HG03108 (cell line): ENCODE measurements around the gene UPK2.

Source experiments
- ATAC-seq: cut with Tn5 transposase; IDR thresholded peaks from one replicate; pipeline ENCODE4 v1.9.1; 2021; ENCODE audit warnings: moderate library complexity; ENCODE audit not compliant: unreplicated experiment

UPK2 gene

GRCh38 chr11:118956094-118956846 is at the start of gene UPK2:
Gene UPK2, plus strand, starts transcription at chr11:118956298. Its CDS starts 53 bp downstream, at chr11:118956351.
- ATAC-seq, result peak; percentile 72

DNA sequence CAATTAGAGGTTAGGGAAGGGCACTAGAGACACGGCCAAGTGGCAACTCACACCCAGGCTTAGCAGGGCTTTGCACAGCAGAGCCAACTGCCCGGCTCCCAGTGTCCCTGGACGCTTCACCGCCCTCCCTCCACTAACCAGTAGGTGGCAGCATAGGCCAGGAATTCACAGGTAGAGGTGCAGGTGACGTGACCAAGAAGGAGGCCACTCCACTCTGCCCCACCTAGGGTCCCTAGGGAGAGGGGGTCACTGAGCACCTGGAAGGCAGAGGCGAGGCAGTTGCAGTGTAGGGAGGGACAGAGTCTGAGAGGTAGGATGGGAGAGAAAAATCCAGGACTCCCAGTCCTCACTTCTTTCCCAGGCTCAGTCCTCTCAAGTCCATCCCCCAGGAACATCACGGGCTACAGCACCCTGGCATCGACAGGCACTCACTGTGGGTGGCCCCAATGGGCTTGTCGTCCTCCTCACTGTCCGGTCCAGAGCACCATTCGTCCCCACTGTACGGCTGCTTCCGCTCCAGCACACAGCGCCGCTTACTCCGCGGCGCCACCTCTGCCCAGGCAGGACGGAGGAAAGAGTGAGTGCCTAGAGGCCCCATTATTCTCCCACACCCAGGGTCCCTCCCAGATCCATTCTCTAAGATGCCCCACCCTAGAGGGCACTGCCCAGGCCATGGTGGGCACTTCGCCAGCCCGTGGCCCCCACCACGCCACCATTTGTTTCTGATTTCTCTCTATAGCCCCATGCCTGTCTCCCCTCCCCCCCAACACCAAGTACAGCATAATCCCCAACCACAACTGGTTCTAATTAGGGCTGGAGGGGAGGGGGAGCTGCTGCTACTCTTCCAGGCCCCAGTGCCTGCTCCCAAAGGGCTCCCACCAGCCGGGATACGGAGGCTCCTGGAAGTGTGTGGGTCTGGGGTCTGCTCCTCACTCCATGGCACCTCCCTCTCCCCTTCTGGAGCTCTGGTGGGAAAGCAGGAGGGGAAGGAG is 48.8 kb upstream of the UPK2 start:
- peak; percentile 61 for ATAC-seq

GRCh38 chr11:118908264-118908663 is 47.8 kb upstream of the UPK2 start:
- ATAC-seq, result no peak

DNA sequence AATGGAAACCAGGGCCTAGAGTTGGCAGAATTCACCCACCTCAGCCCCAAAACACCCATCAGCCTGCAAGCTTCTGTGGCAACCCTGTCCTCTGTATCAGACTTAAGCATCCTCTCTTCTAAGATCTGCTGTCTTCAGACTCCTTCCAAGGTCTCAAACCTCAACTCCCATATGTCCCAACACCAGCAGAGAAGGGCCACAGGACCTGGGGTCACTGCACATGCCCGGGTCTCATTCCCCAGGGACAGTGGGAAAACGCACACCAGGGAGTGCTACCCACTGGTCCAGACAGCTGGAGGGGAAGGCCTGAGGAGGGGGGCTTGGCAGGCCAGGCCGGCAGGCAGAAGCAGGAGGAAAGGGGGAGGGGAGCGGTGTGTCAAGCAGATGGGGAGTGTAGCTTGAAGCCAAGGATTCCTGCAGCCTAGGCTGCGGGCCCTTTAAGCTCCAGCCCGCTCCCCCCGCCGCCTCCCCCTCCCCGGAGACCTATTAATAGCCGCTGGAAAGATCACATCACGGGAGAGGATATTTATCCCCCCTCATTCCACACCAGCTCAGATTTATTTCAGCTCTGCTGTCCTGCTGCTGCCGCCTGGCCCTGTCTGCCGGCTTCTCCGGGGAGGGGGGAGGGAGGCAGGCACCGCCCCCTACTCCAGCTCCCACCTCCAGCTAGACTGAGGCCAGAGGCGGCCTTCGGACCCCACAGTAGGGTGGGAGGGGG is 47.0 kb upstream of the UPK2 start:
- ATAC-seq, result no peak

GRCh38 chr11:118909619-118910308 is 46.3 kb upstream of the UPK2 start:
- no peak for ATAC-seq

GRCh38 chr11:118910309-118911112 is 45.6 kb upstream of the UPK2 start:
- ATAC-seq, result no peak

GRCh38 chr11:118911113-118911879 is 44.8 kb upstream of the UPK2 start:
- no peak for ATAC-seq

GRCh38 chr11:118911880-118912741 is 44.0 kb upstream of the UPK2 start:
- no peak for ATAC-seq

DNA sequence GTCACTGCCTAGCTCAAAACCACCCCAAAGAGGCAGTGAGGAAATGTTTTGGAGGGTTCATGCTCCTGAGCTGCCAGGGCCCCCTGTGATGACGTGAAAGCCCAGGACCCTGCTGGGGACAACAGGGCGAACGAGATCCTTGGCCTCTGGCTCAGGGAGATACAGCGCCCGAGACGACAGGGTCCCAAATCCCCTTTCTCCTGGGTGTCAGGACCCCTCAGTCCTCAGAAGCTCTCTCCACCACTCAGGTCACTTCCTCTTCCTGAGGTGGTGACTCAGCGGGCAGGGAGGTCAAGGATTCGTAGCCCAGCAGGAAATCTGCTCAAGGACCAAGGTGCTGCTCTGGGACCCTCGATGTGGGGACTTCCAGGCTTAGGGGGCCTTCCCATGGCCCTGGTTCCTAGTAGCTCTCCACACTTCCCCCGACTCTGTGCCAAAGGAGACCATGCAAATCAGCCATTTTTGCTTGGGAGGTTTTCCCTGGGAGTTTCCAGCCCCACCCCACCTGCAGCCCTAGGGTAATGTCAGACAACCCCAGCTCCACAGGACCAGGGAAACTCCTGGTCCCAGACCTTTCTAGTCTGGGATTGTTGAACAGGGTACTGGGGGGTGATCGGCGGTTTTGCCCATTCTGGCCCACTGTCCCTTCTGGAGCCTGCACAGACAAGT is 43.2 kb upstream of the UPK2 start:
- ATAC-seq, result no peak

DNA sequence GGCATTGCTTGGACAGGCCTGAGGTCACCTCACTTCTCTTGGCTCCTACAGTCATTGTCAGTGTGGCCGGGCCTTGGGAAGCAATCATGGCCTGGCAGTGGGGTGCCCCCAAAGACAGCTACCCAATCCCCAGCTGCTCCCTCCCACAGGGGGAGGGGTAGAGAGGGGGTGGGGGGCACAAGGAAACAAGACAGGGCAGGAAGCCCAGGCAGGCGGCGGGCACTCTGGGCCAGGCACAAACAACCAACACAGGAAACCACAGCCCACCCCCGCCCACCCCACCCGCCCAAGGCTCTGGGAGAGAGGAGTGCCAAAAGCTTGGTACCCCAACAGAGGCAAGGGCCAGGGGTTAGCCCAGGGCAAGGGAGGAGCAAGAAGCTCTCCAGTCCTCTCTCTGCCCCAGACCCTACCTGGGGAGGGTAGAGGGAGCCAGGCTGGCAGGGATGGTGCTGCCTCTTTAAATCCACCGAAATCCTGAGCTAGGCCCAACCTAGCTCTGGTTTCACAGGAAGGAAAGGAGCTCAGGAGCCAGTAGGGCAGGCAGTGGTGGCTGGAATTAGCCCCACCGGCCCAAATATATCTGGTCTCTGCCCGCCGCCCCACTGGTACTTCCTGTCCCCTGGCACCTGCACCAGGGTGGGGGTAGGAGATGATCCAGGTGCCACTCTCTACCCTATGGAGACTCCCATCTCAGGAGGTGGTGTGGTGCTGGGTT is 42.5 kb upstream of the UPK2 start:
- ATAC-seq, result no peak

- peak; percentile 48 for ATAC-seq
Observed at GRCh38 chr11:118914178-118914918, 41.8 kb upstream of the UPK2 start.

DNA sequence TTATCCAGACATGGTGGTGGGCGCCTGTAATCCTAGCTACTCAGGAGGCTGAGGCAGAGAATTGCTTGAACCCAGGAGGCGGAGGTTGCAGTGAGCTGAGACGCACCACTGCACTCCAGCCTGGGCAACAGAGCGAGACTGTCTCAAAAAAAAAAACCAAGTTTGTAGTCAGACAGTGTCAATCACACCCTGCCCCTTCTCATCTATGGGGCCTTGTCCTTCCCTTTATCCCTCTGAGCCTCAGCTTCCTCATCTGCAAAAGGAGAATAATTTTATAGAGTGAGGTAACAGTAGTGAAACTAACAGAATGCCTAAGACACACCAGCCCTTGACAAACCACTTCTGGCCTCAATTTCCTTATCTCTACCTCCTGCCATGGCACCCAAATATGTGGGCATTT is 41.1 kb upstream of the UPK2 start:
- ATAC-seq, result no peak

DNA sequence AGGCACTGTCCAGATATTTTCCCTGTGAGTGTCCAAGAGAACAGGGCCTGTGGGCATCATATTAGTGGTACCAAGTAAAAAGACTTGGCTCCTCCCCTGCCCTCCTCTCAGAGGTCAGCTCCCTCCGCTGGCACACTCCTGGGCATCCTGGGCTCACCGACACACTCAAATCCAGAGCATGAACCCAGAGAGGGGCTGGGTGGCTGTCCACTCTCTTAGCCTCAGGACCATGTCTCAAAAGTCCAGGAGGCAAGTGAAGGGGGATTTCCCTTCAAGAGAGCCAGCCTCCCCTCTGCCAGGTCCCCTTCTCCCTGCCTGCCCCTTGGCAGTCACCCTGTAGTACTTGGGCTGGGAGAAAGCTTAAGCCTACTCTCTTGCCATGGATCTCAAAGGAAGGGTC is 40.7 kb upstream of the UPK2 start:
- ATAC-seq, result no peak

DNA sequence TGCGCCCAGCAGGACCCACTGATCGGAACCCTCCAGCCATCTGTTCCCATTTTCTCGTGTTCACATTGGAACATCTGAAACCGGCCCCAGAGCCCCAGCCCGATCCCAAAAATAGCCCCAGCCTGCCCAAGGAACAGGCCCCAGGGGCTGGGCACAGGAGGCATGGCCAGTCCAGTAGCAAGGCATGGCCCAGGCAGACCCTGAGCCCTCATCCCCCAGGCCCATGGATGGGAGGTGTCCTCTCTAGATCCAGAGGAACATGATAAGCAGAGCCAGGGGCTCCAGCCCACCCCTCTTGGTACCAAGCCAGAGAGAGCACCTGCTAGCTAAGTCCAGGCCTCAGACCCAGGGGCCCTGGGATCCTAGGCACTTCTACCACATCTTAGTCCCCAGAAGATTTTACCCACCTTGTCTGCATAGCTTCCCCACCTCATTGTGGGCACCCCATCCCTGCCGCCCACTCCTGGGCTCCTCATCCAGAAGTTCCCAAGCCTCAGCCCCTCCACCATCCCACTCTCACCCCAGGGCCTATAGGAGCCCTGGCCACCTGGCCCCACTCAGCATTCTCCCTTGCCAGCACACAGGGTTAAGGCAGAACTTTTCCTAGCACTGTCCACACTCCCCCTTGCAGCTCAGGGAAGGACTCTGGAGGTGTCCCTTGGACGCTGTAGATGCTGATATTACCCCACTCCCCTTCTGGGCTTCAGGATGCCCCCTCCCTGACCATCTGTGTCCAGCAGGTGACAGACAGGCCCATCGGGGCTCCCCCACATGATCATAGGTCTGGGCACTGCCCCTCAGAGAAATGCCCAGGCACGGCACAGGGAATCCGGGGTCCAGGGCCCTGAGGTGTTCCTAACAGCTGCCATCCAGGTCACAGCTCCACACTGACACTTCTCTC is 39.9 kb upstream of the UPK2 start:
- ATAC-seq, result no peak

GRCh38 chr11:118916842-118917388 is 39.2 kb upstream of the UPK2 start:
- no peak for ATAC-seq
